ENCODE results near the gene OR2A2. TPM values are rescaled to one million over a fixed set of nuclear protein-coding genes. Genes with fewer than 3 reads are reported as not detected.
A peak's percentile ranks its signal among the peaks of the same experiment; 100 is the strongest.
"Not testable (repeated sequence)": the region's sequence is repeated elsewhere in the genome, so short reads cannot be mapped to it uniquely, and the experiment has no call there.

OR2A2 gene
- total RNA-seq, 2 experiments from 2014 or later = not detected

DNA sequence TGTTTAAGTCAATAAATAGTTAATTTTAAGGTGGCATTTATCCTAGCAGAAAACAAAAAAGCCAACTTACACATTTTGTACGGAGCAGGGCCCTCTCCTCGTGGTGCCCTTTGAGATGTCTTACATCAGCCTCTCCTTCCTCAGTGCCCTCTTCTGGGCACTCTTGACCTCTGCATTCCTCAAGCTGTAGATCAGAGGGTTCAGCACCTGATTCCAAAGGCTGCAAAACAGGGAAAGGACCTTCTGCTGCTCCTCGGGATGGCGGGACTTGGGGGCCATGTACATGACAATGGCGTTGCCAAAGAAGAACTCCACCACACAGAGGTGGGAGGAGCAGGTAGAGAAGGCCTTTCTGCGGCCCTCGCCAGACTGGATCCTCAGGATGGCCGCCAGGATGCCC is 9.0 kb downstream of the OR2A2 start:
- no peaks in the 10 kb centered on the region for H4K20me1 ChIP-seq (ENCODE audit: insufficient read depth, low read length)
- POLR2A ChIA-PET = no interaction called here
- no peaks in the 10 kb centered on the region for H3K4me1 ChIP-seq (ENCODE audit: insufficient read depth, low read length, poor library complexity, severe bottlenecking)
- H3K36me3 ChIP-seq (ENCODE audit: insufficient read depth, low read length) = no peaks in the 10 kb centered on the region
- BruUV-seq (replicated peaks) = no TSS peak
- TF ChIP-seq CTCF (conservative IDR thresholded peaks at IDR 0.05; ENCODE audit: low read length) = no peak
- H3K4me2 ChIP-seq (ENCODE audit: low read length) = no peak overlapping the region
- intact Hi-C loops (cut with micrococcal nuclease; ENCODE audit: unreplicated experiment) = no loop called here
- CTCF ChIA-PET (ENCODE audit: unreplicated experiment) = no interaction called here
- H3K9me2 ChIP-seq (ENCODE audit: insufficient read depth, low read length) = no peaks in the 10 kb centered on the region
- no peak overlapping the region for H3K27ac ChIP-seq (ENCODE audit: low read depth, low read length, poor library complexity, severe bottlenecking)
- H3K9me3 ChIP-seq (ENCODE audit: low read length) = no peaks in the 10 kb centered on the region
- no peak for DNase-seq (ENCODE audit: low spot score)
- H2AFZ ChIP-seq (ENCODE audit: low read length) = no peak overlapping the region
- no peaks in the 10 kb centered on the region for H3K79me2 ChIP-seq (ENCODE audit: insufficient read depth, low read depth, low read length)
- no peak overlapping the region for H3K4me3 ChIP-seq (ENCODE audit: low read depth, low read length, poor library complexity, severe bottlenecking)

GRCh38 chr7:144122876-144123275 is 13.5 kb downstream of the OR2A2 start, which contains the start of gene OR2A14:
Gene OR2A14 (plus strand): TSS chr7:144123176. CDS start chr7:144129113, 5,937 bp downstream.
- Histone ChIP-seq H3K27ac (ENCODE audit: low read depth, low read length, poor library complexity, severe bottlenecking) (no peak within 1 kb of the TSS), H3K4me1 (ENCODE audit: insufficient read depth, low read length, poor library complexity, severe bottlenecking) (no peaks in the 10 kb centered on the region), H3K4me2 (ENCODE audit: low read length) (no peak within 1 kb of the TSS), H3K36me3 (ENCODE audit: insufficient read depth, low read length) (no peaks in the 10 kb centered on the region), H4K20me1 (ENCODE audit: insufficient read depth, low read length) (no peaks in the 10 kb centered on the region), H3K9me3 (ENCODE audit: low read length) (no peaks in the 10 kb centered on the region), H3K4me3 (ENCODE audit: low read depth, low read length, poor library complexity, severe bottlenecking) (no peak within 1 kb of the TSS), H3K9me2 (ENCODE audit: insufficient read depth, low read length) (no peaks in the 10 kb centered on the region), H3K79me2 (ENCODE audit: insufficient read depth, low read depth, low read length) (no peaks in the 10 kb centered on the region), H2AFZ (ENCODE audit: low read length) (no peak within 1 kb of the TSS)
- ChIA-PET POLR2A (no interaction called here), CTCF (ENCODE audit: unreplicated experiment) (no interaction called here)
- intact Hi-C loops (cut with micrococcal nuclease; ENCODE audit: unreplicated experiment) = loop anchor here (10.0 kb wide), 1 partner anchor 188 kb away; the partner anchor contains the start of gene OR2F2
- BruUV-seq (replicated peaks) = no TSS peak
- TF ChIP-seq EZH2phosphoT487 (IDR thresholded peaks at IDR 0.05; ENCODE audit: borderline replicate concordance, low read depth, low read length) = no peak
- TF ChIP-seq CTCF (conservative IDR thresholded peaks at IDR 0.05; ENCODE audit: low read length) = no peak
- DNase-seq (ENCODE audit: low spot score) = no peak

DNA sequence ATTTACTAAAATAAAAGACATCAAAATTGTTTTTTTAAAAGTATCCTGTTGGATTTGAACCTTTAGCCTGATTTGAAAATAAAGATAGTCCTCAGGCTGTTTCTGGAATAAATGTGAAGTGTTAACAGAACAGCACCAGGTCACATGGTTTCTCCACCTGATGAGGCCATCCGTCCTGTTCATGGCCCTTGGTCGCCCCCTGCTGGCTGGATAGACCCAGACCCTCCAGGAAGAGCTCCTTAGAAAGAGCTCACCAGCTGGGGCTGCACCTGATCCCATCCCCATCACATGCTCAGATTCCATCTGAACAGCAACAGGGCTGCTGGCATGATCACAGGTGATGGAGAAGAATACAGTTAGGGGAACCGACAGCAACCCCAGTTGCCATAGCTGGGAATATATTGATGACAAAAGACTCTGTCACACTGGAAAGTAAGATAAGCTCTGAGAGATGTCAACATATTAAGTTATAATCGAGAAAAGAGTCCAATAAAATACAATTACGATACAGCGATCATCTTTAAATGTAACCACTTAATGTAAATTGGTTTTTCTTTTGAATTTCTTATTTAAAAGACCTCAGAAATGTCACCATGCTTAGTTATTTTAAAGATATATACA is 18.4 kb downstream of the OR2A2 start:
- no peak overlapping the region for H2AFZ ChIP-seq (ENCODE audit: low read length)
- no peaks in the 10 kb centered on the region for H3K4me1 ChIP-seq (ENCODE audit: insufficient read depth, low read length, poor library complexity, severe bottlenecking)
- TF ChIP-seq CTCF (conservative IDR thresholded peaks at IDR 0.05; ENCODE audit: low read length) = peak; percentile 92
- no peak for TF ChIP-seq EZH2phosphoT487 (IDR thresholded peaks at IDR 0.05; ENCODE audit: borderline replicate concordance, low read depth, low read length)
- no peaks in the 10 kb centered on the region for H3K9me2 ChIP-seq (ENCODE audit: insufficient read depth, low read length)
- no peaks in the 10 kb centered on the region for H3K9me3 ChIP-seq (ENCODE audit: low read length)
- H3K36me3 ChIP-seq (ENCODE audit: insufficient read depth, low read length) = no peaks in the 10 kb centered on the region
- POLR2A ChIA-PET = no interaction called here
- no TSS peak for BruUV-seq (replicated peaks)
- CTCF ChIA-PET (ENCODE audit: unreplicated experiment) = interaction anchor here (0.6 to 0.8 kb wide), 2 partner anchors 231 to 240 kb away, joined by 3 read pairs; no protein-coding TSS in a partner anchor
- H3K79me2 ChIP-seq (ENCODE audit: insufficient read depth, low read depth, low read length) = no peaks in the 10 kb centered on the region
- H3K4me2 ChIP-seq (ENCODE audit: low read length) = no peak overlapping the region
- intact Hi-C loops (cut with micrococcal nuclease; ENCODE audit: unreplicated experiment) = loop anchor here (10.0 kb wide), 1 partner anchor 193 kb away; the partner anchor contains the start of gene OR2F2
- H3K4me3 ChIP-seq (ENCODE audit: low read depth, low read length, poor library complexity, severe bottlenecking) = no peak overlapping the region
- no peak overlapping the region for H3K27ac ChIP-seq (ENCODE audit: low read depth, low read length, poor library complexity, severe bottlenecking)
- DNase-seq (ENCODE audit: low spot score) = peak; percentile 74
- no peaks in the 10 kb centered on the region for H4K20me1 ChIP-seq (ENCODE audit: insufficient read depth, low read length)

- POLR2A ChIA-PET; H3K4me2 ChIP-seq (ENCODE audit: low read length): not testable (repeated sequence)
Observed at GRCh38 chr7:144129601-144130000, 20.2 kb downstream of the OR2A2 start.

More at GRCh38 chr7:144129601-144130000, 20.2 kb downstream of the OR2A2 start:
- H3K4me3 ChIP-seq (ENCODE audit: low read depth, low read length, poor library complexity, severe bottlenecking); H3K36me3 ChIP-seq (ENCODE audit: insufficient read depth, low read length); H3K4me1 ChIP-seq (ENCODE audit: insufficient read depth, low read length, poor library complexity, severe bottlenecking); H2AFZ ChIP-seq (ENCODE audit: low read length); H3K9me2 ChIP-seq (ENCODE audit: insufficient read depth, low read length); H3K9me3 ChIP-seq (ENCODE audit: low read length); H3K27ac ChIP-seq (ENCODE audit: low read depth, low read length, poor library complexity, severe bottlenecking); CTCF ChIA-PET (ENCODE audit: unreplicated experiment); H4K20me1 ChIP-seq (ENCODE audit: insufficient read depth, low read length); BruUV-seq (replicated peaks); H3K79me2 ChIP-seq (ENCODE audit: insufficient read depth, low read depth, low read length); DNase-seq (ENCODE audit: low spot score): not testable (repeated sequence)
- intact Hi-C loops (cut with micrococcal nuclease; ENCODE audit: unreplicated experiment) = loop anchor here (10.0 kb wide), 1 partner anchor 195 kb away; the partner anchor contains the start of gene OR2F2

All from OCI-LY7 (cell line).